ENCODE measurements around the gene SMAD6.

Gene SMAD6

GRCh38 chr15:66704019-66704802 is 2.2 kb downstream of the SMAD6 start:
- no peak for DNase-seq

- DNase-seq, result no peak
Measured at GRCh38 chr15:66704803-66705153, 2.7 kb downstream of the SMAD6 start.

GRCh38 chr15:66705277-66706146 is 3.5 kb downstream of the SMAD6 start:
- DNase-seq, result no peak

- DNase-seq, result no peak
Measured at GRCh38 chr15:66706225-66706732, 4.2 kb downstream of the SMAD6 start.

- no peak for DNase-seq
Measured at GRCh38 chr15:66706840-66707239, 4.8 kb downstream of the SMAD6 start.

GRCh38 chr15:66707310-66708082 is 5.5 kb downstream of the SMAD6 start:
- DNase-seq, result no peak

GRCh38 chr15:66708389-66708788 is 6.4 kb downstream of the SMAD6 start:
- DNase-seq, result no peak

GRCh38 chr15:66709884-66710283 is 7.8 kb downstream of the SMAD6 start:
- no peak for DNase-seq

- no peak for DNase-seq
Measured at GRCh38 chr15:66711260-66711659, 9.2 kb downstream of the SMAD6 start.

- no peak for DNase-seq
Measured at GRCh38 chr15:66711862-66712261, 9.8 kb downstream of the SMAD6 start.

- DNase-seq, result no peak
Measured at GRCh38 chr15:66713843-66714508, 11.9 kb downstream of the SMAD6 start.

GRCh38 chr15:66714543-66714981 is 12.5 kb downstream of the SMAD6 start:
- no peak for DNase-seq

- no peak for DNase-seq
Measured at GRCh38 chr15:66715181-66715624, 13.2 kb downstream of the SMAD6 start.

GRCh38 chr15:66715720-66716655 is 14.0 kb downstream of the SMAD6 start:
- no peak for DNase-seq

GRCh38 chr15:66716656-66717020 is 14.6 kb downstream of the SMAD6 start:
- no peak for DNase-seq

GRCh38 chr15:66718220-66718988 is 16.4 kb downstream of the SMAD6 start:
- no peak for DNase-seq

- no peak for DNase-seq
Measured at GRCh38 chr15:66719471-66719870, 17.4 kb downstream of the SMAD6 start.

GRCh38 chr15:66720206-66721010 is 18.4 kb downstream of the SMAD6 start:
- no peak for DNase-seq

GRCh38 chr15:66721020-66721419 is 19.0 kb downstream of the SMAD6 start:
- DNase-seq, result no peak

- no peak for DNase-seq
Measured at GRCh38 chr15:66721501-66721937, 19.5 kb downstream of the SMAD6 start.

Data from CD4-positive, alpha-beta T cell treated with Interleukin-15 for 1 hour (primary cell).